Astrocyte (in vitro differentiated cells and primary cell): ENCODE data around the gene ZBTB12.

Source experiments
- EZH2 ChIP-seq: IDR thresholded peaks from 2 replicates; pipeline ENCODE4 v1.6.1; 2012; ENCODE audit warnings: mild to moderate bottlenecking, low read length, inconsistent platforms; ENCODE audit not compliant: insufficient read depth
- TF ChIP-seq, protein P1 (sequence below): IDR thresholded peaks from 2 replicates; pipeline ENCODE4 v1.5.1; 2011; ENCODE audit warnings: low read depth, mild to moderate bottlenecking, inconsistent platforms, low read length, moderate library complexity; ENCODE audit not compliant: insufficient read depth

DNA sequence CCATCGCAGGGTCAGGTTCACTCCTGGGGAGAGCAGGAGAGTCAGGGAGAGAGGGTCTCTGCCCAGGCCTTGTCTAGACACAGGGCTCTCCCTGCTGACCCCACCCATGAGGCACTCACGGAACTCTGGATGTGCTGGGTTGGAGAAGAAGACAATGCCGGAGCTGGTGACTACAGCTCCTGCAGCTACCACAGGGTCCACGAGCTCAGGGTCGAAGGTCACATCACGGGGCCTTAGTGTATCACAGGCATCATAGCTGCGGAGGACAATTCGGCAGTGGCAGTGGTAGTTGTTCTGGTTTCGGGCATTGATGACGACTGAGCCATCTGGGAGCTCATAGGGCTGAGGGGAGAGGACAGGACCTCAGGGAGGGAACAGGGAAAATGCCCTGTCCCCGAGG is 42.0 kb downstream of the ZBTB12 start:
- TF ChIP-seq, protein P1, sequence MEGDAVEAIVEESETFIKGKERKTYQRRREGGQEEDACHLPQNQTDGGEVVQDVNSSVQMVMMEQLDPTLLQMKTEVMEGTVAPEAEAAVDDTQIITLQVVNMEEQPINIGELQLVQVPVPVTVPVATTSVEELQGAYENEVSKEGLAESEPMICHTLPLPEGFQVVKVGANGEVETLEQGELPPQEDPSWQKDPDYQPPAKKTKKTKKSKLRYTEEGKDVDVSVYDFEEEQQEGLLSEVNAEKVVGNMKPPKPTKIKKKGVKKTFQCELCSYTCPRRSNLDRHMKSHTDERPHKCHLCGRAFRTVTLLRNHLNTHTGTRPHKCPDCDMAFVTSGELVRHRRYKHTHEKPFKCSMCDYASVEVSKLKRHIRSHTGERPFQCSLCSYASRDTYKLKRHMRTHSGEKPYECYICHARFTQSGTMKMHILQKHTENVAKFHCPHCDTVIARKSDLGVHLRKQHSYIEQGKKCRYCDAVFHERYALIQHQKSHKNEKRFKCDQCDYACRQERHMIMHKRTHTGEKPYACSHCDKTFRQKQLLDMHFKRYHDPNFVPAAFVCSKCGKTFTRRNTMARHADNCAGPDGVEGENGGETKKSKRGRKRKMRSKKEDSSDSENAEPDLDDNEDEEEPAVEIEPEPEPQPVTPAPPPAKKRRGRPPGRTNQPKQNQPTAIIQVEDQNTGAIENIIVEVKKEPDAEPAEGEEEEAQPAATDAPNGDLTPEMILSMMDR, result no peak
- no peak for TF ChIP-seq EZH2
